Suprapubic skin (tissue), 4 donors: ENCODE data around the gene CPSF7.
"Not testable (repeated sequence)": the region's sequence is repeated elsewhere in the genome, so short reads cannot be mapped to it uniquely, and the experiment has no call there.

Experiments
- EP300 ChIP-seq: sonication (generic); formaldehyde crosslinking; IDR thresholded peaks from one replicate; pipeline ENCODE4 v1.6.1; 2017; ENCODE audit warnings: antibody characterized with exemption
- POLR2A ChIP-seq, 2 donors: fragments of 450-650 bp; IDR thresholded peaks; one replicate each; pipeline ENCODE4 v1.6.1; 2017; ENCODE audit warnings: antibody characterized with exemption in 2 of 2, mild to moderate bottlenecking in 2 of 2, moderate library complexity in 2 of 2
- POLR2AphosphoS5 ChIP-seq, 3 donors: sonication (generic); formaldehyde crosslinking; IDR thresholded peaks; one replicate each; pipeline ENCODE4 v1.6.1; 2017; ENCODE audit warnings: antibody characterized with exemption in 3 of 3
- TF ChIP-seq, protein P1 (sequence below), 2 donors: fragments of 200-600 bp in 1 of 2; fragments of 450-650 bp in 1 of 2; sonication (generic) in 1 of 2; IDR thresholded peaks; one replicate each; pipeline ENCODE4 v1.5.1; 2016 to 2019; ENCODE audit warnings: antibody characterized with exemption in 2 of 2, mild to moderate bottlenecking in 1 of 2, moderate library complexity in 1 of 2

DNA sequence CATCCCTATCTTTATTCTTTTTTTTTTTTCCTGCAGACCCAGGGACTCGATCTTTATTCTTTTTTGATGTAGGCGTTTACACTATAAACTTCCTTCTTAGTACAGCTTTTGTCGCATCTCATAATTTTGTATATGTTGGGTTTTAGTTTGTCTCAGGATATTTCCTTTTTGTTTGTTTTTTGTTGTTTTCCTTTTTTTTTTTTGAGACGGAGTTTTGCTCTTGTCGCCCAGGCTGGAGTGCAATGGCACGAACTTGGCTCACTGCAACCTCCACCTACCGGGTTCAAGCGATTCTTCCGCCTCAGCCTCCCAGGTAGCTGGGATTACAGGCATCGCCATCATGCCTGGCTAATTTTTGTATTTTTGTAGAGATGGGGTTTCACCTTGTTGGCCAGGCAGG lies 1.1 kb upstream of the CPSF7 start:
- TF ChIP-seq, protein P1, sequence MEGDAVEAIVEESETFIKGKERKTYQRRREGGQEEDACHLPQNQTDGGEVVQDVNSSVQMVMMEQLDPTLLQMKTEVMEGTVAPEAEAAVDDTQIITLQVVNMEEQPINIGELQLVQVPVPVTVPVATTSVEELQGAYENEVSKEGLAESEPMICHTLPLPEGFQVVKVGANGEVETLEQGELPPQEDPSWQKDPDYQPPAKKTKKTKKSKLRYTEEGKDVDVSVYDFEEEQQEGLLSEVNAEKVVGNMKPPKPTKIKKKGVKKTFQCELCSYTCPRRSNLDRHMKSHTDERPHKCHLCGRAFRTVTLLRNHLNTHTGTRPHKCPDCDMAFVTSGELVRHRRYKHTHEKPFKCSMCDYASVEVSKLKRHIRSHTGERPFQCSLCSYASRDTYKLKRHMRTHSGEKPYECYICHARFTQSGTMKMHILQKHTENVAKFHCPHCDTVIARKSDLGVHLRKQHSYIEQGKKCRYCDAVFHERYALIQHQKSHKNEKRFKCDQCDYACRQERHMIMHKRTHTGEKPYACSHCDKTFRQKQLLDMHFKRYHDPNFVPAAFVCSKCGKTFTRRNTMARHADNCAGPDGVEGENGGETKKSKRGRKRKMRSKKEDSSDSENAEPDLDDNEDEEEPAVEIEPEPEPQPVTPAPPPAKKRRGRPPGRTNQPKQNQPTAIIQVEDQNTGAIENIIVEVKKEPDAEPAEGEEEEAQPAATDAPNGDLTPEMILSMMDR (IDR thresholded peaks at IDR 0.05), result not testable (repeated sequence)
- TF ChIP-seq POLR2A (IDR thresholded peaks at IDR 0.05); POLR2AphosphoS5 (IDR thresholded peaks at IDR 0.05); EP300: not testable (repeated sequence)
